ENCODE measurements around the gene OGFOD3.
"Not testable (repeated sequence)": the region's sequence is repeated elsewhere in the genome, so short reads cannot be mapped to it uniquely, and the experiment has no call there.

Gene OGFOD3, protein sequence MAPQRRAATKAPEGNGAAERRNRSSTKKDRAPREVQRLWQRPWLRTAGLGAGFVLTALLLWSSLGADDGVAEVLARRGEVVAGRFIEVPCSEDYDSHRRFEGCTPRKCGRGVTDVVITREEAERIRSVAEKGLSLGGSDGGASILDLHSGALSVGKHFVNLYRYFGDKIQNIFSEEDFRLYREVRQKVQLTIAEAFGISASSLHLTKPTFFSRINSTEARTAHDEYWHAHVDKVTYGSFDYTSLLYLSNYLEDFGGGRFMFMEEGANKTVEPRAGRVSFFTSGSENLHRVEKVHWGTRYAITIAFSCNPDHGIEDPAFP

DNA sequence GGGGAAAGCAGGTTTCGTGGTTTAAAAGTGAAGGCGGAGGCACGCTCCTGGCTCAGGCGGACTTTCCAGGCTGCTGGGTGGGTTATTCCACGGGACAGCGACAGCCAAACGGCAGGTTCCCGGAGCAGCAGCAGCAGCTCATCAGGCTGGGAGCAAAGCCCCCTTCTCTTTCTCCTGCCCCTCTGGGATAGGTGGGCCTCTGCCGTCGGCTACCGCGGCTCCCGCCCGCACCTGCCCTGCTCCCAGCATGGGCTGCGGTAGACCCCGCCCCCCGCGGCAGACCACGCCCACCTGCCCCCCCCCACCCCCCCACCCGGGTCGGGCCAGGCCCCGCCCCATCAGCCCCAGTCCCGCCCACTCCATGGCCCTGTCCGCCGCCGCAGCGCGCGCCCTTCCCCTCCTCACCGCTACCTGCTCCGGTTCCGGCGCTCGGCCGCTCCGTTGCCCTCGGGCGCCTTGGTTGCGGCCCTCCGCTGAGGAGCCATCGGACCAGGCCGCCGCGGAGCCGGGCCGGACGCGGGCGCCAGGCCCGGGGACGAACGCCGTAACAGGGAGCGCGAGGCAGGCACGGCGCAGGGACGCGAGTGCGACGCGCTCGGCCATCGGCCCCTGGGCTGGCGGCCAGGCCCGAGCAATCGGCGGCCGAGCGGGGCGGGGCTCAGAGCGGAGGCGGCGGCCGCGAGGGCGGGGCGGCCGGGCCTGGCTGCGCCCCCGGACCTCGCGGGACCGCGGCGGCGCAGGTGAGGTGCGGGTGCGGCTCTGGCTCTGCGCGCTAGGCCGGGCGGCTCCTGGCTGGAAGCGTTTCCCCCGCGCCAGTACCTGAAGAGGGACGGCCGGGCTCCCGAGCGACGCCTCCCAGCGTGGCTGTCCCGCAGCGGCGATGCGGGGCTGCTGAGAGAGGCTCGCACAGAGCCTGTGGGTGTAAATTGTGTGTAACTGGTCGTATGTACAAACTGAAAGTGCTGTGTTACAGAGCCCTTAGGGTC, at the start of gene OGFOD3, which contains the start of gene HEXD:
Gene OGFOD3 (minus strand): TSS at position 586 of the 986 bp plus-strand sequence. CDS start 101 bp downstream, at position 485.
Gene HEXD (plus strand): TSS at position 347 of the 986 bp plus-strand sequence. CDS start 1,453 bp downstream, outside the sequence.
- peak within 1 kb of the TSS; percentile 74 for H3K27ac ChIP-seq
- TF ChIP-seq ZFX (IDR thresholded peaks at IDR 0.05; ENCODE audit: borderline replicate concordance) = no peak
- TF ChIP-seq, protein P1, sequence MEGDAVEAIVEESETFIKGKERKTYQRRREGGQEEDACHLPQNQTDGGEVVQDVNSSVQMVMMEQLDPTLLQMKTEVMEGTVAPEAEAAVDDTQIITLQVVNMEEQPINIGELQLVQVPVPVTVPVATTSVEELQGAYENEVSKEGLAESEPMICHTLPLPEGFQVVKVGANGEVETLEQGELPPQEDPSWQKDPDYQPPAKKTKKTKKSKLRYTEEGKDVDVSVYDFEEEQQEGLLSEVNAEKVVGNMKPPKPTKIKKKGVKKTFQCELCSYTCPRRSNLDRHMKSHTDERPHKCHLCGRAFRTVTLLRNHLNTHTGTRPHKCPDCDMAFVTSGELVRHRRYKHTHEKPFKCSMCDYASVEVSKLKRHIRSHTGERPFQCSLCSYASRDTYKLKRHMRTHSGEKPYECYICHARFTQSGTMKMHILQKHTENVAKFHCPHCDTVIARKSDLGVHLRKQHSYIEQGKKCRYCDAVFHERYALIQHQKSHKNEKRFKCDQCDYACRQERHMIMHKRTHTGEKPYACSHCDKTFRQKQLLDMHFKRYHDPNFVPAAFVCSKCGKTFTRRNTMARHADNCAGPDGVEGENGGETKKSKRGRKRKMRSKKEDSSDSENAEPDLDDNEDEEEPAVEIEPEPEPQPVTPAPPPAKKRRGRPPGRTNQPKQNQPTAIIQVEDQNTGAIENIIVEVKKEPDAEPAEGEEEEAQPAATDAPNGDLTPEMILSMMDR (IDR thresholded peaks at IDR 0.05) = no peak

DNA sequence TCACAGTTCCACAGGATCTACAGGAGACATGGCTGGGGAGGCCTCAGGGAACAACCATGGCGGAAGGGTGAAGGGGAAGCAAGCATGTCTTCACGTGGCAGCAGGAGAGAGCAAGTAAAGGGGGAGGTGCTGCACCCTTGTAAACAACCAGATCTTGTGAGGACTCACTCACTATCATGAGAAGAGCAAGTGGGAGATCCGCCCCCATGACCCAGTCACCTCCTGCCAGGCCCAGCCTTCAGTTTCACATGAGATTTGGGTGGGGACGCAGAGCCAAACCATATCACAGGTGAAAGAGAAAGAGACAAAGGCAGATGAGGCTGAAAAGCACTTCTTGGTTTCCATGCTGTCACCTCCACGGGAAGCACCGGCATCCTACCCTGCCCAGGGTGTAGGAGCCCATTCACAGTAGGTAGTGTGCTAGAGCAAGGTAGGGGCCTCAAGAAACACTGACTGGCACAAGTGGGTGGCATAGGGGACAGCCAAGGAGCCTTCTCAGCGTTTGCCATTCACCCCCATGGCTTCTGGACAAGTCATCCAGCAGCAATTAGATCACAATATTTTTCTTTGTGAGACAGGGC, 46.7 kb upstream of the OGFOD3 start:
- TF ChIP-seq ZFX (IDR thresholded peaks at IDR 0.05; ENCODE audit: borderline replicate concordance) = no peak
- TF ChIP-seq, protein P1 (IDR thresholded peaks at IDR 0.05) = no peak

DNA sequence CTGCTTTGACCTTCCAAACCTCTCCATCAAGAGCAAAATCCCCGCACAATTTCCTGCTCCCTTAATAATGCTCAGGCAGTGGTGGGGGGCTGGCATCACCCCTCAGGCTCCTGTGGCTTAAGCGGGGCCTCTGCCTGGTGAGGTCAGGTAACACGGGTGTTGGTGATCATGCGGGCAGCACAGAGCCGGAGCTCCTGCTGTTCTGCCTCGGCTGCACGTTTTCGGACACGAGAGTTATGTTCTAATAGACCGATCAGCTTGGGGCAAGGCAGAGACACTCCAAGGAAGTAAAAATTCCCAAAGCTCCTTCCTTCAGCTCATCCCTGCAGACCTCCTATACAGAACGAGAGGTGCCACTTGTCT, 46.2 kb upstream of the OGFOD3 start:
- TF ChIP-seq, protein P1 (IDR thresholded peaks at IDR 0.05) = no peak
- TF ChIP-seq ZFX (IDR thresholded peaks at IDR 0.05; ENCODE audit: borderline replicate concordance) = no peak
- H3K27ac ChIP-seq = no peak overlapping the region

More for the DNA sequence above, 46.7 kb upstream of the OGFOD3 start:
- H3K27ac ChIP-seq = no peak overlapping the region

DNA sequence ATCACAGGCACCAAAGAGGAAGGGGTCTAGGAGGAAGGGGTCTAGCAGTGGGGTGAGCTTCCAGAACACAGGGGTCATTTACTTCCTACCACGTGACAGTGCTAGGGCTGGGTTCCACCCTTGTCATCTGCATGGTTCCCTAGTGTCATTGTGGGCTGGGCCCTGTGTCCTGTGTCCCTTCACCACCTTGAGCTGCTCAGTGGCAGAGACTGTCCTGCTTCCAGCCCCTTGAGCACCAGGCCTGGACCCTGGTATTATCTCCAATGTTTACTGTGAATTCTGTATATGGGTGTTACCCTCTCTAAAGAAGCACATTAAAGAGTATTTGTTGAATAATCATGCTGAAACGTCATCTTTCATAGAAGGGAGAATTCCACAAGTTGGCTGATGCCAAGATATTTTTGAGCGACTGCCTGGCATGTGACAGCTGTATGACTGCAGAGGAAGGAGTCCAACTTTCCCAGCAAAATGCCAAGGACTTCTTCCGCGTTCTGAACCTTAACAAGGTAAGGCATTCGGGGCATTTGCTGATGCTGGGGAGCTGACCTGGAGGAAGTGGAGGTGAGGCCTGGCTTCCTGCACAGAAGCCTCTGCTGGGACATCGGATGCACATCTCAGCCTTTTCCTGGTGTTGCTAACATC, 45.7 kb upstream of the OGFOD3 start:
- TF ChIP-seq, protein P1 (IDR thresholded peaks at IDR 0.05) = no peak
- TF ChIP-seq ZFX (IDR thresholded peaks at IDR 0.05; ENCODE audit: borderline replicate concordance) = no peak
- no peak overlapping the region for H3K27ac ChIP-seq

DNA sequence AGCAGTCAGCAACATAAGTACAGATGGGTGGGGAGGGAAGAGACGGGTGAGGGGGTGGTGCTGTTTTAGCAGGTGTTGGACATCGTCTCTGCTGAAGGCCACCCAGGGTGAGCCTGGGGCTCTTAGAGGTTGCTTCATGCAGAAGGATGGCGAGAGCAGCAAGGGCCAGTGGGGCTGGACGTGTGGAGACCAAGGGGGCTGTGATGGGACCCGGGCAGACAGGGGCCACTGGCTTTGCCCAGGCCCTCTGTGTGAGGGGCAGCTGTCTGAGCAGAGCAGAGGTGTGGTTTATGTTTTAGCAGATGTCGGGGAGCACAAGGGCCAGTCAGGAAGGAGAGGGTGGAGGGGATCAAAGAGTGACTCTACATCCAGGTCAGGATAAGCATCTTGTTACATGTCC, 45.0 kb upstream of the OGFOD3 start:
- TF ChIP-seq ZFX (IDR thresholded peaks at IDR 0.05; ENCODE audit: borderline replicate concordance) = no peak
- TF ChIP-seq, protein P1 (IDR thresholded peaks at IDR 0.05) = no peak
- H3K27ac ChIP-seq = no peak overlapping the region

DNA sequence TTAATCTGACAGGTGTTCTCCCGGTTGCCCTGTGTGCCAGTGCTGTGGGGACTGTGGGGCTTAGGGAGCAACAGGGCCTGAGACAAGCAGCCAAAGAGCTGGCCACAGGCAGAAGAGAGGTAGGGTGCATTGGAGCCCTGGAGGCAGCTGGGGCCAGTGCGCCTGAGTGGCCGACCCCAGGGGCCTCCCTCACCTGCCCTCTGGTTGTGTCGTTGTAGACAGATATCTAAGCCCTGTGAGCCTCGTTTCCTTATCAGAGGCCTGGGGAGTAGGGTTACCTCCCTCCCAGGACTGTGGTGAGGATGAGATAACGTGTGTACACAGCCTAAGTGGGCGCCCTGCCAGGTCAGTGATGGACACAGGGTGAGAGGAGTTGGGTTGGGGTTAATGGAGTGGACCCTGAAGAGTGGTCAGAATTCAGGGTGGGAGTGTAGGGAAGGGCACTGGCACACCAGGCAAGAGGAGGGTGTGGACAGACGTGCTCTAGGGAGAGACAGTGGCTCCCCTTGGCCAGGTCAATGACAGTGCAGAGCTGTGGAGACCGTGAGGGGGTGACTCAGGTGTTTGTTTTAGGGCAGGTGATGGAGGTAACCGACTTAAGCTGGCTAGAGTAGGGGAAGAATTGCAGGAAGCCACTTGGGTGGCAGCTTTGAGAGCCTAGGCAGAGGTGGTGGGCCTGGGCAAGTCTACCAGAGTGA, 43.6 kb upstream of the OGFOD3 start:
- H3K27ac ChIP-seq = no peak overlapping the region
- TF ChIP-seq, protein P1 (IDR thresholded peaks at IDR 0.05) = no peak
- TF ChIP-seq ZFX (IDR thresholded peaks at IDR 0.05; ENCODE audit: borderline replicate concordance) = no peak

DNA sequence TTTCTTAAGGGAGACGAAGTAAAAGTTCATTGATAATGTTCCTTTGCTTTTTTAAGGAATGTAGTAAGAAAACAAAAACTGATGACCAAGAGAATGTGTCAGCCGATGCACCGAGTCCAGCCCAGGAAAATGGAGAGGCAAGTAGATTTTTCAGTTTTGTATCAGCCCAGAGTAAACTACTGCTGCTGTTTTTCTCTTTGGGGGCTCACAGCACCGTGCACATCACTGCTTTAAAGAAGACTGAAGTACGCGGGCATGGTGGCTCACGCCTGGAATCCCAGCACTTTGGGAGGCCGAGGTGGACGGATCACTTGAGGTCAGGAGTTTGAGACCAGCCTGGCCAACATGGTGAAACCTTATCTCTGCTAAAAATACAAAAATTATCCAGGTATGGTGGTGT, 41.5 kb upstream of the OGFOD3 start:
- not testable (repeated sequence) for H3K27ac ChIP-seq

Data from 22Rv1 (cell line).